Upper lobe of left lung (tissue), 4 donors: ENCODE data around the gene KLHL4.

Experiments used
- EP300 ChIP-seq, 4 donors: sonication (generic); formaldehyde crosslinking; IDR thresholded peaks; one replicate each; pipeline ENCODE4 v1.5.1; 2017; ENCODE audit warnings: antibody characterized with exemption in 4 of 4, control low read depth in 2 of 4
- POLR2A ChIP-seq, 4 donors: fragments of 450-650 bp; IDR thresholded peaks; one replicate each; pipeline ENCODE4 v1.5.1; 2016 to 2017; ENCODE audit warnings: antibody characterized with exemption in 4 of 4, mild to moderate bottlenecking in 2 of 4
- POLR2AphosphoS5 ChIP-seq, 2 donors: sonication (generic); formaldehyde crosslinking; IDR thresholded peaks; one replicate each; pipeline ENCODE4 v1.5.1; 2017; ENCODE audit warnings: antibody characterized with exemption in 2 of 2
- TF ChIP-seq, protein P1 (sequence below), 6 experiments: fragments of 450-650 bp in 4 of 6; fragments of 200-600 bp in 2 of 6; sonication (generic) in 2 of 6; IDR thresholded peaks; one replicate each; pipeline ENCODE4 v1.5.1; 2016 to 2019; ENCODE audit warnings: antibody characterized with exemption in 6 of 6

DNA sequence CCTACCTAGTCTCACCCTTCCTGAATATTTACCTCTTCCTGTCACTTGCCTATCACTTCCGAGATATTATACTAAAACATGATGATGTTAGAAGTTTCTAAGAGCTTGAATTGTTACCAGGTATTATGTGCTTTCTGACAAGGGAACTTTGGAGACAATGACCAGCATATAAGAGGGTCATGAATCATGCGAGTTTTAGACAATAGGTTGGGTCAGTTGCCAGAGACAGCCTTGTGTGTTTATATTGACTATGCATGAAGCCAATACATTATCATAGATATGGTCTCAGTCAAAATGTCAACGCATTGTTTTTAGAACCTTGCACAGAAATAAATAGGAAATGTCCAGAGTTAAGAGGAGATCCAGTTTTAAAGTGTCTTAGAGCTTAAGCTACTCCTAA lies 116.8 kb downstream of the KLHL4 start:
- TF ChIP-seq, protein P1, sequence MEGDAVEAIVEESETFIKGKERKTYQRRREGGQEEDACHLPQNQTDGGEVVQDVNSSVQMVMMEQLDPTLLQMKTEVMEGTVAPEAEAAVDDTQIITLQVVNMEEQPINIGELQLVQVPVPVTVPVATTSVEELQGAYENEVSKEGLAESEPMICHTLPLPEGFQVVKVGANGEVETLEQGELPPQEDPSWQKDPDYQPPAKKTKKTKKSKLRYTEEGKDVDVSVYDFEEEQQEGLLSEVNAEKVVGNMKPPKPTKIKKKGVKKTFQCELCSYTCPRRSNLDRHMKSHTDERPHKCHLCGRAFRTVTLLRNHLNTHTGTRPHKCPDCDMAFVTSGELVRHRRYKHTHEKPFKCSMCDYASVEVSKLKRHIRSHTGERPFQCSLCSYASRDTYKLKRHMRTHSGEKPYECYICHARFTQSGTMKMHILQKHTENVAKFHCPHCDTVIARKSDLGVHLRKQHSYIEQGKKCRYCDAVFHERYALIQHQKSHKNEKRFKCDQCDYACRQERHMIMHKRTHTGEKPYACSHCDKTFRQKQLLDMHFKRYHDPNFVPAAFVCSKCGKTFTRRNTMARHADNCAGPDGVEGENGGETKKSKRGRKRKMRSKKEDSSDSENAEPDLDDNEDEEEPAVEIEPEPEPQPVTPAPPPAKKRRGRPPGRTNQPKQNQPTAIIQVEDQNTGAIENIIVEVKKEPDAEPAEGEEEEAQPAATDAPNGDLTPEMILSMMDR (IDR thresholded peaks at IDR 0.05): no peak
- TF ChIP-seq EP300 (IDR thresholded peaks at IDR 0.05) (no peak), POLR2A (IDR thresholded peaks at IDR 0.05) (no peak), POLR2AphosphoS5 (IDR thresholded peaks at IDR 0.05) (no peak)
